Fibroblast of lung (primary cell): ENCODE results near the gene XPR1. TPM values are rescaled to one million over a fixed set of nuclear protein-coding genes. Genes with fewer than 3 reads are reported as not detected.

Experiments
- DNase-seq, 2 donors: peaks; one replicate each; pipeline versions ENCODE4 v3.0.0 to v3.0.0-alpha.2; 2010; ENCODE audit warnings: low read depth in 2 of 2
- H2AFZ ChIP-seq: 2 replicates; pipeline ENCODE4 v1.5.1; 2012; ENCODE audit warnings: low read length, control low read depth, inconsistent platforms
- H3K27ac ChIP-seq: 2 replicates; pipeline ENCODE4 v1.5.1; 2011; ENCODE audit warnings: low read length, control low read depth; ENCODE audit not compliant: insufficient read depth
- H3K27me3 ChIP-seq: 2 replicates; pipeline ENCODE4 v1.5.1; 2011; ENCODE audit warnings: mild to moderate bottlenecking, low read length; ENCODE audit not compliant: control insufficient read depth, insufficient read depth
- H3K36me3 ChIP-seq: 2 replicates; pipeline ENCODE4 v1.5.1; 2011; ENCODE audit warnings: low read length; ENCODE audit not compliant: control insufficient read depth, insufficient read depth
- H3K4me1 ChIP-seq: 2 replicates; pipeline ENCODE4 v1.5.1; 2011; ENCODE audit warnings: low read length; ENCODE audit not compliant: control insufficient read depth, insufficient read depth; ENCODE audit errors: extremely low read depth
- H3K4me2 ChIP-seq: 2 replicates; pipeline ENCODE4 v1.5.1; 2011; ENCODE audit warnings: low read length, control low read depth; ENCODE audit not compliant: insufficient read depth; ENCODE audit errors: extremely low read depth
- H3K4me3 ChIP-seq, 4 experiments: fragments of 200-600 bp in 1 of 4; sonication (generic) in 1 of 4; replicated peaks in 1 of 4; 2 replicates each; pipeline ENCODE4 v1.5.1; 2011 to 2016; ENCODE audit warnings: low read length in 4 of 4, low read depth in 3 of 4, mild to moderate bottlenecking in 3 of 4, control low read depth in 2 of 4, inconsistent platforms in 1 of 4, mixed read lengths in 1 of 4; ENCODE audit not compliant: insufficient read depth in 1 of 4; ENCODE audit errors: control extremely low read depth in 1 of 4
- H3K79me2 ChIP-seq: 2 replicates; pipeline ENCODE4 v1.5.1; 2012; ENCODE audit warnings: mild to moderate bottlenecking, low read length, inconsistent platforms; ENCODE audit not compliant: control insufficient read depth, insufficient read depth
- H3K9ac ChIP-seq: 2 replicates; pipeline ENCODE4 v1.5.1; 2011; ENCODE audit warnings: mild to moderate bottlenecking, low read length, control low read depth; ENCODE audit not compliant: insufficient read depth
- H3K9me3 ChIP-seq: 2 replicates; pipeline ENCODE4 v1.5.1; 2012; ENCODE audit warnings: low read depth, low read length; ENCODE audit not compliant: control insufficient read depth, insufficient read depth
- H4K20me1 ChIP-seq: 2 replicates; pipeline ENCODE4 v1.5.1; 2011; ENCODE audit warnings: low read length; ENCODE audit not compliant: control insufficient read depth, insufficient read depth; ENCODE audit errors: extremely low read depth
- EZH2 ChIP-seq: IDR thresholded peaks from 2 replicates; pipeline ENCODE4 v1.5.1; 2012; ENCODE audit warnings: low read length, control low read depth, mild to moderate bottlenecking; ENCODE audit errors: missing control alignments
- polyA plus RNA-seq, 2 donors: library from polyadenylated mRNA; depleted of rRNA in 1 of 2; stranded (reverse) in 1 of 2; unstranded in 1 of 2; fragments of >200 nt; gene quantifications; 2 replicates each; pipeline ENCODE4 v1.2.1, GENCODE V29; 2011 to 2012; ENCODE audit warnings: missing spikeins in 1 of 2
- total RNA-seq: library from RNA; depleted of rRNA; stranded (reverse); fragments of >200 nt; gene quantifications from 2 replicates; pipeline ENCODE4 v1.2.1, GENCODE V29; 2014
- TF ChIP-seq, protein P1 (sequence below), 2 donors: IDR thresholded peaks in 1 of 2; conservative IDR thresholded peaks in 1 of 2; 1 replicate in 1 of 2; 2 replicates in 1 of 2; pipeline ENCODE4 v1.5.1; 2011 to 2012; ENCODE audit warnings: low read length in 2 of 2, control low read depth in 1 of 2, inconsistent platforms in 1 of 2, low read depth in 1 of 2, mild to moderate bottlenecking in 1 of 2

Gene XPR1
- total and polyA plus RNA-seq, 2 donors (not counting 1 experiment from before 2014, with no cell fraction given): 18.4 to 31.5 TPM

DNA sequence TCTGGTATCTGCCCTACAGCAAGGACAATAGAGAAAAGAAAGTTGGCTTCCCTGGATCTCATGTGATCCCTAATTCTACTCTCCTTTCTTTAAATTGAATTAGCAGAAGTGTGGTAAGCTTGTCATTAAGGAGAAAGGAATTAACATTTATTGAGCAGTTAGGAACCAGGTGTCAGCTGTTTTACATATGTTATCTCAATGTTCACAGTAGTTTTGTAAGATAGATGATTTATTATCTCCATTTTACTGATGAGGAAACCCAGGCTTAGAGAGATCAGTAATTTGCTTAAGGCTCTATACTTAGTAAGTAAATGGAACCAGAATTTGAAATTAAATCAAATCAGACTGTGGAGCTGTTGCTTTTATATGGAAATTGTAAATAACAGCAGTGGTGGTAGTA, 8.0 kb downstream of the XPR1 start:
- no peaks in the 10 kb centered on the region for H3K27me3 ChIP-seq
- H3K4me2 ChIP-seq: no peak overlapping the region
- H3K36me3 ChIP-seq: no peaks in the 10 kb centered on the region
- no peak for DNase-seq
- H3K27ac ChIP-seq: no peak overlapping the region
- H4K20me1 ChIP-seq: no peaks in the 10 kb centered on the region
- no peak overlapping the region for H3K4me3 ChIP-seq
- no peaks in the 10 kb centered on the region for H3K9me3 ChIP-seq
- no peak overlapping the region for H2AFZ ChIP-seq
- no peaks in the 10 kb centered on the region for H3K79me2 ChIP-seq
- TF ChIP-seq, protein P1, sequence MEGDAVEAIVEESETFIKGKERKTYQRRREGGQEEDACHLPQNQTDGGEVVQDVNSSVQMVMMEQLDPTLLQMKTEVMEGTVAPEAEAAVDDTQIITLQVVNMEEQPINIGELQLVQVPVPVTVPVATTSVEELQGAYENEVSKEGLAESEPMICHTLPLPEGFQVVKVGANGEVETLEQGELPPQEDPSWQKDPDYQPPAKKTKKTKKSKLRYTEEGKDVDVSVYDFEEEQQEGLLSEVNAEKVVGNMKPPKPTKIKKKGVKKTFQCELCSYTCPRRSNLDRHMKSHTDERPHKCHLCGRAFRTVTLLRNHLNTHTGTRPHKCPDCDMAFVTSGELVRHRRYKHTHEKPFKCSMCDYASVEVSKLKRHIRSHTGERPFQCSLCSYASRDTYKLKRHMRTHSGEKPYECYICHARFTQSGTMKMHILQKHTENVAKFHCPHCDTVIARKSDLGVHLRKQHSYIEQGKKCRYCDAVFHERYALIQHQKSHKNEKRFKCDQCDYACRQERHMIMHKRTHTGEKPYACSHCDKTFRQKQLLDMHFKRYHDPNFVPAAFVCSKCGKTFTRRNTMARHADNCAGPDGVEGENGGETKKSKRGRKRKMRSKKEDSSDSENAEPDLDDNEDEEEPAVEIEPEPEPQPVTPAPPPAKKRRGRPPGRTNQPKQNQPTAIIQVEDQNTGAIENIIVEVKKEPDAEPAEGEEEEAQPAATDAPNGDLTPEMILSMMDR (conservative IDR thresholded peaks at IDR 0.05 in 1 of 2, IDR thresholded peaks at IDR 0.05 in 1 of 2; ENCODE audit: low read depth in 1 of 2, low read length in 2 of 2): no peak
- H3K4me1 ChIP-seq: no peaks in the 10 kb centered on the region
- H3K9ac ChIP-seq: no peak overlapping the region

DNA sequence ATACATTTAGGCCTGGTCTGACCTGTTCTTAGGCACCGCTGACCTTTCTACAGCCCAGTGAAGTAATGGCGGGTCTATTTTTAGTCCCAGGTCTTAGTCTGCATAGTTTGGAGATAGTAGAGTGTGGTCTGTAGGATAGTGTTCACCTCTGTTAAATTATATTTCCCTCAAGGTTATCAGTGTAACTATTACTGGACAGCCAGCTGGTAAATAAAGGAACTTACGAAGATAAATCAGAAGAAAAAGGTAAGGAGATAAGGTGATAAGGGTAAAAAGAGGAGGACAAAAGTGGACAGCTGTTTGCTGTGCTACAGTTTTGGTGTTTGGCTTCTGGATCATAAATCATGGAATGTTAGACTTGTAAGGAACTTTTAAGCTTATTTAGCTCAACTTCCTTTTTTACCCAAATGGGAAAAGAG, 8.7 kb downstream of the XPR1 start:
- Histone ChIP-seq H3K4me3 (no peak overlapping the region), H3K36me3 (no peaks in the 10 kb centered on the region), H3K9ac (no peak overlapping the region), H3K9me3 (no peaks in the 10 kb centered on the region), H3K4me2 (no peak overlapping the region), H3K79me2 (no peaks in the 10 kb centered on the region), H3K27ac (no peak overlapping the region), H4K20me1 (no peaks in the 10 kb centered on the region), H3K27me3 (no peaks in the 10 kb centered on the region), H2AFZ (no peak overlapping the region), H3K4me1 (no peaks in the 10 kb centered on the region)
- no peak for TF ChIP-seq EZH2
- TF ChIP-seq, protein P1 (conservative IDR thresholded peaks at IDR 0.05 in 1 of 2, IDR thresholded peaks at IDR 0.05 in 1 of 2; ENCODE audit: low read depth in 1 of 2, low read length in 2 of 2): no peak
- no peak for DNase-seq

DNA sequence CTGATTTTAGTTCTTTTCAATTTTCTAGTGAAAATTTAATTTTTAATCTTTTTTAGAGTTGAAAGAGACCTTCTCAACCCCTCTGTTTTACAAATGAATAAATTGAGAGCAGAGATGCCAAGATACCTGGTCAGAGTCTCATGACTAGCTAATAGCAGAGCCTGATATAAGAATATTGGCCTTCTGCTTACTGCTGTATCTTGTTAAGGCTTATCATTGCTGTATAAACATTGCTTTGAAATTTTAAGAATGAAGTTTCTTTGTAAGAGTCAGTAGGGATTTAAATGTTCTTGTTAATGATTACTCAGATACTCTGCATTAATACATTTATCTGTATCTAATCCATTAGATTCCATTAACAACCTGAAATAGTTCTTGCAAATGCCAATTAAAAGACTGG, 9.8 kb downstream of the XPR1 start:
- Histone ChIP-seq H3K4me3 (no peak overlapping the region), H4K20me1 (no peaks in the 10 kb centered on the region), H3K79me2 (no peaks in the 10 kb centered on the region), H2AFZ (no peak overlapping the region), H3K9ac (no peak overlapping the region), H3K9me3 (no peaks in the 10 kb centered on the region), H3K36me3 (no peaks in the 10 kb centered on the region), H3K4me1 (no peaks in the 10 kb centered on the region), H3K4me2 (no peak overlapping the region), H3K27me3 (no peaks in the 10 kb centered on the region), H3K27ac (no peak overlapping the region)
- no peak for DNase-seq
- TF ChIP-seq EZH2: no peak
- TF ChIP-seq, protein P1 (conservative IDR thresholded peaks at IDR 0.05 in 1 of 2, IDR thresholded peaks at IDR 0.05 in 1 of 2; ENCODE audit: low read depth in 1 of 2, low read length in 2 of 2): no peak
